ENCODE data around the gene MRPL53.
A peak's percentile ranks its signal among the peaks of the same experiment; 100 is the strongest.
"Not testable (repeated sequence)": the region's sequence is repeated elsewhere in the genome, so short reads cannot be mapped to it uniquely, and the experiment has no call there.

The MRPL53 gene

DNA sequence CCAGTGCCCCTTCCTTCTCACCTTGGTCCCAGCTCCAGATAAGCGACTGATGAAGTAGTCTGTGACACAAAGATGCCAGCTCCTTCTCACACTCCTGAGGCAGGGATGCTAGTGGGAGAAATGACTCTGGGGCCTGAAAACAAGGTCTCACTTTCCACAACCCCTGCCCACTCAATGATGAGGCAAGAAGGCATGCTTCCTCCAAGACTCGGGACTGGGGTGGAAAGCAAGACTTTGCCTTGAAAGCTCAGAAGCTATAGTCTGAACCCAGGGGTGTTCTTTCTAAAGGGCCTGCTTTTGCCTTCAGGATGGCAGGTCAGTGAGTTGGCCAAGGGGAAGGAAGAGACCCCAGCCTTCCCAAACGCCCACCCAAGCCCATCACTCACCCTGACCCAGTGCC lies 9.0 kb upstream of the MRPL53 start:
- no peak for DNase-seq

DNA sequence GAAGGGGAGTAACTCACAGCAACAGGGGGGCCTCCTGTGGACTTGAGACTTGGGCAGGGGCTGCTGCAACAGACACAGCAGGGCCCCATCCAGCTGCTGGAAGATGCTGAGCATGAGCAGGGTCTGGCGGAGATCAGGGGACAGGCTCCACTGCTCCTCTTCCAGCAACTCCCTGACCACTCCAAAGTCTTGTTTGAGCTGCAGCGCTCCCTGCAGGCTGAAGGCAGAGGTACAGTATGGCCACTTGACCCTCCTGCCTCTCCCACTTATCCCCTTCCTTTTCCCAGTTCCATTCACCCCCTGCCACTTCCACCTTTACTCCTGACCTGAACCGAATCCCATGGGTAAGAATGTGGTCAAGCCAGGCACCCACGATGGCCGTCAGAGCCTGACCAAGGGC lies 2.4 kb upstream of the MRPL53 start:
- no peak for DNase-seq

DNA sequence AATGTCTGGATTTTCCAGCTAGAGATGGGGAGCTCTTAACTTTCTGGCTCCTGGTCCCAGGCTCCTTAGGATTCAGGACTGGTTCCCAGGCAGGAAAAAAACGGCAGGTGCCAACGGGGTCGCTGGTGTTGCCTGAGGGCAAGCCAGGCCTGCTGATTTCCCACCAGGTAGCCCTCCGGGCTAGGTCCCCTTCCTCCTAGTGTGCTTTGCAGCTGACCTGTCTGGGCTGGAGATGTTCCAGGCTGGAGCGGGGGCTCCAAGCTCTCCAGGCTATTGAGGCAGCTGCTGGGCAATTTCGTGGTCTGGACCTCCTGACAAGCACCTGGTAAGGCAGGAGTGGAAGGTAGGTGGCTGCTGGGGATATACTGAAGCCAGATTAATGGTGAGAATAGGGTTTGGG lies 2.0 kb upstream of the MRPL53 start:
- DNase-seq, result no peak

DNA sequence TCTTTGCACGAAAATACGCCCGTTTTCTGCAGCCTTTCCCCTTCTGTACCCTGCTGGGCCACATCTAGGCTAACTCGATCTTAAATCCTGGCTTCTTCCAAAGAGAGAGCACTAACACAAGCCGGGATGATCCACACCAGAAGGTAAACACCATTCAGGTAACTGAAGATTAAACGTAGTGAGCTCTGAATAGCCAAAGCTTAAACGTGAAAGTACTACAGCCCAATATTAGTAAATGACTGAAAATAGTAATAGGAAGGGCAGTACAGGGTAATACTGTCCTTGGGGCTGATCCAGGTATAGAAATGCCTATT lies 422 bp upstream of the MRPL53 start:
- DNase-seq, result no peak

DNA sequence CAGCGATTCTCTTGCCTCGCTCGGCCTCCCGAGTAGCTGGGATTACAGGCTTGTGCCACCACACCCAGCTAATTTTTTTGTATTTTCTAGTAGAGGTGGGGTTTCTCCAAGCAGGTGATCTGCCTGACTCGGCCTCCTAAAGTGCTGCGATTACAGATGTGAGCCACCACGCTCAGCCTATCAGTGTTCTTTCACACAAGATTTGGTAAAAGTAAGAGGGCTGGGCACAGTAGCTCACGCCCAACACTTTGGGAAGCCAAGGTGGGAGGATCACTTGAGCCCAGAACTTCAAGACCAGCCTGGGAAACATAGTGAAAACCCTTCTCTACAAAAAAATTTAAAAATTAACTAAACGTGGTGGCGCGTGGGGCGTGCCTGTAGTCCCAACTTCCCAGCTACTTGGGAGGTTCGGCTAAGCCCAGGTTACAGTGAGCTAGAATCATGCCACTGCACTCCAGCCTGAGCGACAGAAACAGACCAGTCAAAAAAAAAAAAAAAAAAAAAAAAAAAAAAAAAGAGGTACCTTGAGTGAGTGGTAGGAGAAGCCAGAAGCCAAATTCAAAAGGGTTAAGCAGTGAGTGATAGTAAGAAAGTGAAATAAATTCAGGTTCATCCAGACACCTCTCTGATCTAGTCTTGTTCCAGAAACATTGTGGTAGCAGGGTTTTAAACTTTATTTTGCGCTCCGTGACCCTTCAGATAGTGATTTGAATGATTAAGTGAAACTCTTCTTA lies 981 bp downstream of the MRPL53 start:
- DNase-seq, result peak; percentile 29

DNA sequence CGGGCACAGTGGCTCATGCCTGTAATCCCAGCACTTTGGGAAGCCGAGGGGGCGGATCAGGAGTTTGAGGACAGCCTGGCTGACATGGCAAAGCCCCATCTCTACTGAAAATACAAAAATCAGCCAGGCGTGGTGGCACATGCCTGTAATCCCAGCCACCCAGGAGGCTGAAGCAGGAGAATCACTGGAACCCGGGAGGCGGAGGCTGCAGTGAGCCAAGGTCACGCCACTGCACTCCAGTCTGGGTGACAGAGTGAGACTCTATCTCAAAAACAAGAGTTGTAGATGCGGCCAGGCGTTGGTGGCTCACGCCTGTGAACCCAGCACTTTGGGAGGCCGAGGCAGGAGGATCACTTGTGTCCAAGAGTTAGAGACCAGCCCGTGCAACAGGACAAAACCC lies 1.7 kb downstream of the MRPL53 start:
- DNase-seq, result not testable (repeated sequence)

DNA sequence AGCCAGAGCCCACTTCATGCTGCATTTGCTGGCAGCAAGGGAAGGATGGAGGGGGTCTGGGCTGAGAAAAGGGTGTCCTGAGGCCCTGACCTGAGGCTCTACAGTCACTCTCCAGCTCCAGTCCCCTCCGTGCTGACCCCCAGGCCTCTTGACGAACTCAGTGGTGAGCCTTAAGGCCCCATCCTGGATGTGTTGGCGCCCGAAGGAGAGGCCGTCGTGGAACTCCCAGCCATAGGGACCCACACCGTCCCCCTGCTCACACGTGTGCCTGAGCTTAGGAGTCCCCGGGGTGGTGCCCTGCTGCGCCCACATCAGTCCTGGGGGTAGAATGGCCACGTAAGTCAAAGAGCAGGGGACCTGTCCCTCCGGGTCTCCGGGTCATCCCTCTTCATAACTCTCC lies 8.1 kb downstream of the MRPL53 start:
- DNase-seq, result peak; percentile 40

DNA sequence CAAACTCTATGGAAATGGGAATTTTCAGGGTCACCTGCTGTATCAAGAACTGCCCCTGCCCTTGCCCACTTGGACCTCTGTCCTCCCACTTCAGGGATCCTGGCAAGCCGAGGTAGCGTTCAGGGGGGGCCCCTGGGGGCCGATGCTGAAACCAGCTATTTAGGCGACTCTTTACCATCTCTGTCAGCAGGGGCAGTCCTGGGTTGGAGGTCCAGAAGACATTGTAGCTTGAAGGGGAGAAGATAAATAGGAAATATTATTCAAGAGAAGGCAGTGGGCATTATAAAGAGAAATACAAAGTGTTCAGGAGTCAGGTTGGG lies 9.7 kb downstream of the MRPL53 start:
- DNase-seq, result no peak

DNA sequence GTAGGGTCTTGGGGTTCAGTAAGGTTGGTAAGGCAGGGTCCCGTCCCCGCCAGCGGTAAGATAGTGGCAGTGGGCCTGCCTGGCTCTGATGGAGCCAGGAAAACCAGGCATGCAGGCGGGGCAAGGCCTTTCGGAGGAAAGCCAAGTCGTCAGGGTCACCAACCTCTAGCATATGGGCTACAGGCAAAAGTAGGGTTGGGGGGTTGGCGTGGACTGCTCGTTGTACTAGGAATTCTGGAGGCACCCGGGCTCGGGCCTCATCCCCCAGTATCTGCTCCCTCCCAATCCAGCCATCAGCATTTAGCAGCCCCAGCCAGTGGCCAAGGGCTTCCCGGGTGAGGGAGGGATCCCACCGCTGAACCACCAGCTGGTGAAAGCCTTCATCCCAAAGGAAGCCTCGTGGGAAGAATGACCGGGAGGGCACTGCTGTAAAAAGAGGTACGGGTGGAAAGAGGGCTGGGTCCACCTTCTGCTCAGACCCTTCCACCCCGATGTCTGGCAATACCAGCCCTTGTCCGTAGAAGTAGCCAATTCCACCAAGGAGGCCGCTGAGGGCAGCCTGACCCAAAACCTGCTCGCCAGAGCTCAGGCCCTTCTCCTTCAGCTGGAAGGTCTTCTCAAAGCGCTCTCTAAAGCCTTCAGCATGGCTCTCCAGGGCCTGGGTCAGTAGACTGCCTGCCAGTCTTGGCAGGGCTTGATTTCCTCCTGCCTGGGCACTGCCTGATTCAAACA lies 10.3 kb downstream of the MRPL53 start:
- DNase-seq, result no peak

DNA sequence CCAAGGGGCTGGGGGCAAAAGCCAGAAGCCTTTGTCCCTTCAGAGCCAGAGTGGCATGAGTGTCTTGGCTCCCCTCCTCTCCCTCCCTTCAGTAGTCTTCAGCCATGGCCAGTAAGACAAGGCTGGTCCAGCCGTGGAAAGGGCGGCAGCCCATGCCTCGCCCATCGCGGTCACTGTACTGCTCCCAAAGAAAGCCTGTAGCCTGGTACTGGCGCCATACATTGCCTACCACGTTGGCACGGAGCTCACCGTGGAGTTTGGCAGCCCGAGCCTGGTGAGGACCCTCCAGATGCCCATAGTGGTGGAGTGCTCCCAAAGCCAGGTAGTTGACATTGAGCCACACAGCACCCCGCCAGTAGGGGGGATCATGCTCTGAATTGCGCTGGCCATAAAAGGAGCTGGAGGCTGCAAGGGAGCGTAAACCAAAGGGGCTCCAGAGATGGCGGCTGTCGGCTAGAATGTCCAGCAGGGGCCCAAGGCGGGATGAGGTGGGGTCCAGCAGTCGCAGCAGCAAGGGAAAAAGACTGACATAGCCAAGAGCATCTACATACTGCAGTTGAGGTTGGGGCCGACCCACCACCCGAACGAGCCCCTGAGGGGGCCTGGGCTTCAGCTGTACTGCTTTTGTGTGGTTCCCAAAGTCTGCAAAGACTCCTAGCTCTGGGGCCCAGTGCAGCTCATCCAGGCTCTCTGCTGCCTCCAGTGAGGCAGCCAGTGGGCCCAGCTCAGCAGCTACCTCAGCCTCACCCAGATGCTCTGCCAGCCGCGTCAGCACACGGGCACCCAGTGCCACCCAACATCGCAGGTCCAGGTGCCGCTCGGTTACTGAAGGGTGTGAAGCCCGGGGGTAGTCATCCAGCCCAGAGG lies 11.1 kb downstream of the MRPL53 start:
- DNase-seq, result no peak

DNA sequence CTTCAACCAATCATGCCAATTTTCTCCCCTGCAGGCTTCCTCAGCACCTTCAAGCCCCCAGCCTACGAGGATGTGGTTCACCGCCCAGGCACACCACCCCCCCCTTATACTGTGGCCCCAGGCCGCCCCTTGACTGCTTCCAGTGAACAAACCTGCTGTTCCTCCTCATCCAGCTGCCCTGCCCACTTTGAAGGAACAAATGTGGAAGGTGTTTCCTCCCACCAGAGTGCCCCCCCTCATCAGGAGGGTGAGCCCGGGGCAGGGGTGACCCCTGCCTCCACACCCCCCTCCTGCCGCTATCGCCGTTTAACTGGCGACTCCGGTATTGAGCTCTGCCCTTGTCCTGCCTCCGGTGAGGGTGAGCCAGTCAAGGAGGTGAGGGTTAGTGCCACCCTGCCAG lies 12.3 kb downstream of the MRPL53 start:
- not testable (repeated sequence) for DNase-seq

DNA sequence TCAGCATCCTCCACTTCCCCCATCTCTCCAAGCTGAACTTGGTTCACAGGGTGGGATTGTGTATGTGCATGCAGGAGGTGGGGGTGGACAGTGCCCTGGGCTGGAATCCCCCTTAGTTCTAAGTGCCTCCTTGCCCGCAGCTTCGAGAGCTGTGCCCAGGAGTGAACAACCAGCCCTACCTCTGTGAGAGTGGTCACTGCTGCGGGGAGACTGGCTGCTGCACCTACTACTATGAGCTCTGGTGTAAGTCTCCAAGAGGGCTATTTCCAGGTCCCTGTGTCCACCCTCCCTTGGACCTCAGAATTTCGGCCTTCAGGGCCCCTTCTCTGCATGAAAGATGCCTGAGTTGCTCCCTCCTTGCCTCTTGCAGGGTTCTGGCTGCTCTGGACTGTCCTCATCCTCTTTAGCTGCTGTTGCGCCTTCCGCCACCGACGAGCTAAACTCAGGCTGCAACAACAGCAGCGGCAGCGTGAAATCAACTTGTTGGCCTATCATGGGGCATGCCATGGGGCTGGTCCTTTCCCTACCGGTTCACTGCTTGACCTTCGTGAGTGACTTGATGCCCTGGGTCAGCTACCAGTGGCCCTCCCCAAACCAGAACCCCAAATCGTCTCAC lies 12.9 kb downstream of the MRPL53 start:
- not testable (repeated sequence) for DNase-seq

DNA sequence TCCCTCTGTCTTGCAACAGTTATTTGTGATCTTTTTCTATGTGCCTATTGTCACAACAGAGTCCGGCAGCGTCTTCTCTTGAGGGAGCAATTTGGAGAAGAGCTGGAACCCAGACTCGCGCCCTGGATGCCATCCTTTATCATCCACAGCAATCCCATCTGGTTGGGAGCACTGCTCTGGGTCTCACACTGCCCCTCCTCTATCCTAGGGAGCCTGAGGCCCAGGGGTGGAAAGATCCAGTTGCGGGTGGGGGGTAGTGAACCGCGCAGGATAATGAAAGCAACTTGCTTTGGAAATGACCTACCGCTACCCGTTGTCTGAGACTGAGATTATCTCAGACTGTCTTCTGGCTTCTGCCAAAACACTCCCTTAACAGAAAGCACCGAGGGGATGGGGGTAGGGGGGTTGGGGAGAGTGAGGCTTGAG lies 13.5 kb downstream of the MRPL53 start:
- no peak for DNase-seq

DNA sequence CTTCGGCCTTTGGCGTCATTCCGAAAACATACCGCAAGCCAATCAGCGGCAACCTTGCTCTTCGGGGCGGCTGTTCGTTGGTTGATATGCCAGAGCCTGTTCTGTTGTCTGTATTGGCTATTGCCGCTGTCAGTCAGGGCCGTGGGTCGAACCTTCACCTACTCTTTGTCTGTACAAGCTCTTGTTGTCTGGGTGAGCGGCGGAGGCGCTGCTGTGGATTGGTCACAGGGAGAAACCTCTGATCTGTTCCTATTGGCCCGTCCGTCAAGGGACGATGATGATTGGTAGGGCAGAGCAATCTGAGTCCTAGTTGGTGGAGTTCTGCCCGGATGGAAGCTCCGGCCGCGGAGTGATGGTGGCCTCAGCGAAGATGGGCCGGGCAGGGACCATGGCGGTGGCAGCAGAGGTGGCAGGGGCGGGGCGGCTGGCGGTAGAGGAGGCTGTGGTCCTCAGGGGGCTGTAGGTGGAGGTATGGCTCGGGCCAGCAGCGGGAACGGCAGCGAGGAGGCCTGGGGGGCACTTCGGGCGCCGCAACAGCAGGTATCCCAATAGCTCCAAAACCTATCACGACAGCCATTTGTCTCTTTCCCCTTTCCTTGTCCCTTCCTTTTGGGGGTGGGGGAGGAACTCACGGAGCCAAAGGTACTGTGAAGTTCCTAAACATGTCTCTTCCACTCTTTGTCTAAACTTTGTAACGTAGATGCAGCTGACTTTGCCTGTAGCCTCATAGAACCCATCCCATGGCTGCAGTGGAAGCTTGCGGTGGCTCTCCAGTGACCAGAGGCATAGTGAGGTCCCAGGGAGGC lies 14.1 kb downstream of the MRPL53 start, which contains the start of gene WBP1:
WBP1 (plus strand) TSS at position 307 of the 806 bp plus-strand sequence; CDS start at position 472, 165 bp downstream.
- DNase-seq, result peak; percentile 98

DNA sequence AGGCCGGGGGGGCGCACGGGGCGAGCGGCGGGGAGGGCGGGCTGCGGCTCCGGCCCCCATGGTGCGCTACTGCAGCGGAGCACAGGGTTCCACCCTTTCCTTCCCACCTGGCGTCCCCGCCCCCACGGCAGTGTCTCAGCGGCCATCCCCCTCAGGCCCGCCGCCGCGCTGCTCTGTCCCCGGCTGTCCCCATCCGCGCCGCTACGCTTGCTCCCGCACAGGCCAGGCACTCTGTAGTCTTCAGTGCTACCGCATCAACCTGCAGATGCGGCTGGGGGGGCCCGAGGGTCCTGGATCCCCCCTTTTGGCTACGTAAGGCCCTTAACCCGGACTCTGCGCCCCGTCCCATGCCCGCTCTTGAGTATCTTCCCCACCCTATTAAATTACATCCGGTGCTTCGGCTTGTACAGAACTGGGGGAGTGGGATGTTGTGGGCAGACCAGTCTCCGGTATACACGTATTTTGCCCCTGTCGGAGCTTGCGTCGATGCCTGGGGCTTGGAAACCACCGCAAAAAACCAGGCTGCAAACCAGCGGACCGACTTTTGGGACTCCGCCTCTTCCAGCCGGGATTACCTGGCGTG lies 14.8 kb downstream of the MRPL53 start:
- no peak for DNase-seq

DNA sequence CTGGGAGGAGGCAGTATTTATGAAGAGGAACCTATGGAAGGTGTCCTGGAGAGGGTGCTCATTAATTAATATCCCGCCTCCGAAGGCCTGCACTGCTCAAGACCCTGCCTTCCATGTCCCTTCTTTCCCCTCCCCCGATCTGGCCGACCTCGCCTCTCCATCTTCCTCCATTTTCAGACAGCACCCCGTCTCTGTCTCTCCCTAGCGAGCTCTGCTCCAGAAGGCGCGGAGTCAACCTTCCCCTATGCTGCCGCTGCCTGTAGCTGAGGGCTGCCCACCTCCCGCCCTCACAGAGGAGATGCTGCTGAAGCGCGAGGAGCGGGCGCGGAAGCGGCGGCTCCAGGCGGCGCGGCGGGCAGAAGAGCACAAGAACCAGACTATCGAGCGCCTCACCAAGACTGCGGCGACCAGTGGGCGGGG lies 15.3 kb downstream of the MRPL53 start:
- DNase-seq, result peak; percentile 64

DNA sequence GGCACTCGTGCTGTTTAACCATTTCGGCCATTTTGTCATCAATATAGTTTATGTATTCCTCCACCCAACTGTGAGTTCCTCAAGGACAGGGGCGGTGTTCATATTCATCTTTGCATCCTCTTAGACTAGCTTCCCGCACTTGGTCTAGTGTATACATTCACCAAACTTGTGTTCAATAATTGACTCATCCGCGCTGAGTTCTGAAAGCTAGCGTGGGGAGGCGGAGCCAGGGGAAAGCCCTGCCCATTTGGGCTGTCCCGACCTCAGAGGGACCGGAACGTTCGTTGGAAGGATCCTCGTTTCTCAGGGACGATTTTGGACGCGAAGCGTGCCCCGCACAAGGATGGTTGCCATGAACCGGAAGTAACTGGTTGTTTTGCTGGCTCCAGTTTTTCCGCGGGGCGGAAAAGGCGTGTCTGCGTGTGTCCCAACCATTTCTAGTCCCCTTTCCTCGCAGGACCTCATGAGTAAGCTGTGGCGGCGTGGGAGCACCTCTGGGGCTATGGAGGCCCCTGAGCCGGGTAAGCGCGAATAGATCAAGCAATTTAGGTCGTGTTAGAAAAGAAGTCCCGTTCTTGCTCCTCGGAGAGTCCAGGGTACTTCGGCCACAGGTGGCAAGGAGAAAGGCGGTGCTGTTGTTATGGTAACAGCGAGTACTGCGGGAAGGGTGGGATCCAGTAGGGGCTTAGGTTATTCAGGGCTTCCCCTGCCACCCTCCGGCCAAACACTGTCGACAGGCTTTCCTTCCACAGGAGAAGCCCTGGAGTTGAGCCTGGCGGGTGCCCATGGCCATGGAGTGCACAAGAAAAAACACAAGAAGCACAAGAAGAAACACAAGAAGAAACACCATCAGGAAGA lies 17.6 kb downstream of the MRPL53 start, which contains the start of gene INO80B:
INO80B (plus strand) TSS at position 434 of the 858 bp plus-strand sequence; CDS start at position 464, 30 bp downstream.
- DNase-seq, result peak; percentile 99

DNA sequence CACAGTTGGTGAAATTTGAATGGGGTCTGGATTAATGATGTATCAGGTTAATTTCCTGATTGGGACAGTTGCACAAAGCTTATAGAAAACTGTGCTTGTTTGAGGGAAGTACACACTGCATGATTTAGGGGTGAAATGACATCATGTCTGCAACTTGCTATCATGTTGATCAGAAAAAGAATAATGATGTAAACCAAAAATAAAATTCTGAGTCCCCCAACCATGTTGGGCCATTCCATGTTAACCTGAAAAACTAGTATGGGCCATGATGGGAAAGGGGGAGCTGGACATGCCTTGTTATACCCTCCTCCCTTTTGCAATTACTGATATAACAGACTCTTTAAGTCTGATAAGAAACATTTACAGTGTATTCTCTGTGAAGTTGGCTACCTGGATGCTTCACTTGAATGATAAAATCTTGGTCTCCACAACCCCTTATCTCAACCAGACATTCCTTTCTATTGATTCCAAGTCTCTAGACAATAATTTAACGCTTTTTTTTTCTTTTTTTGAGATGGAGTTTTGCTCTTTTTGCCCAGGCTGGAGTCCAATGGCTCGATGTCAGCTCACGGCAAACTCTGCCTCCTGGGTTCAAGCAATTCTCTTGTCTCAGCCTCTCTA lies 21.8 kb downstream of the MRPL53 start:
- DNase-seq, result no peak

DNA sequence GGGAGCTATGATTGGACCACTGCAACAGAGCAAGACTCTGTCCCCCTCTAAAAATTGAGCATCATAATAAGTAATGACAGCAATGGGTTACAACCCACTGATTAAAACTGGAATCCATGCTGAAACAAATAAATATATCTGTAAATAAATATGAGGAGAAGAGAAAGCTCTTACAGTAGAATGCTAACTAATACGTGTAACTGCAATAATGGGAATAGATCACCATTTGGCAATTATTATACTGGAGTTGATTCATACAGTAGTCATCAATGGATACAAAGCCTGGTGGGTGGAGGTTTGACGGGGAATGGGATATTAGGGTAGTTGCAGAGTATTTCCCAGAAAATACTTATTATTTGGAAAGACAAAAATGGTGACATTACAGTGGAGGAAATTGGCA lies 23.7 kb downstream of the MRPL53 start:
- no peak for DNase-seq
